SK-N-SH (cell line): Measurements from ENCODE around the gene MED31. TPM values are rescaled to one million over a fixed set of nuclear protein-coding genes. Genes with fewer than 3 reads are reported as not detected.
"Not testable (repeated sequence)": the region's sequence is repeated elsewhere in the genome, so short reads cannot be mapped to it uniquely, and the experiment has no call there.

Experiments used
- CTCF ChIA-PET: fragments of 300-600, 350-600 bp; formaldehyde crosslinking; extraction: SDS; loops from one replicate; lab custom pipeline; 2021; lab: Yijun Ruan, JAX
- POLR2A ChIA-PET: fragments of 350-600 bp; sonication (Branson Sonifier 250); formaldehyde crosslinking; extraction: SDS; loops from one replicate; lab custom pipeline; 2020; ENCODE audit warnings: antibody characterized with exemption, inconsistent platforms; lab: Yijun Ruan, JAX
- DNase-seq: peaks from one replicate; pipeline ENCODE4 v3.0.0; 2012
- H2AFZ ChIP-seq: fragments of 200-600 bp; sonication (generic); 2 replicates; pipeline ENCODE4 v1.8.1; 2016; ENCODE audit warnings: antibody characterized with exemption, mild to moderate bottlenecking, low read depth
- H3F3A ChIP-seq: fragments of 200-600 bp; sonication (generic); replicated peaks from 2 replicates; pipeline ENCODE3; 2016; ENCODE audit warnings: antibody characterized with exemption, mild to moderate bottlenecking; ENCODE audit not compliant: insufficient read depth
- H3K27ac ChIP-seq, 2 experiments: fragments of 200-500 bp in 1 of 2; fragments of 200-600 bp in 1 of 2; sonication (Bioruptor generic) in 1 of 2; sonication (generic), shearing (Covaris generic) in 1 of 2; 2 replicates each; pipeline versions ENCODE4 v1.5.1 to v1.6.1; 2014 to 2016; ENCODE audit warnings: low read depth in 2 of 2, inconsistent platforms in 1 of 2, low read length in 1 of 2, mild to moderate bottlenecking in 1 of 2, mixed read lengths in 1 of 2
- H3K27me3 ChIP-seq: fragments of 200-600 bp; sonication (generic), shearing (Covaris generic); 2 replicates; pipeline ENCODE4 v1.6.1; 2016; ENCODE audit warnings: mixed run types; ENCODE audit not compliant: insufficient read depth
- H3K36me3 ChIP-seq, 2 experiments: fragments of 200-500 bp in 1 of 2; fragments of 200-600 bp in 1 of 2; sonication (Bioruptor generic) in 1 of 2; sonication (generic) in 1 of 2; replicated peaks in 1 of 2; 2 replicates each; pipeline versions ENCODE3 to v1.5.1; 2014 to 2016; ENCODE audit warnings: low read length in 1 of 2, mild to moderate bottlenecking in 1 of 2; ENCODE audit not compliant: insufficient read depth in 2 of 2, control insufficient read depth in 1 of 2
- H3K4me1 ChIP-seq, 2 experiments: fragments of 200-500 bp in 1 of 2; fragments of 200-600 bp in 1 of 2; sonication (Bioruptor generic) in 1 of 2; sonication (generic), shearing (Covaris generic) in 1 of 2; 2 replicates each; pipeline versions ENCODE4 v1.5.1 to v1.6.1; 2014 to 2016; ENCODE audit warnings: low read depth in 1 of 2, low read length in 1 of 2, mixed run types in 1 of 2; ENCODE audit not compliant: insufficient read depth in 2 of 2, control insufficient read depth in 1 of 2
- H3K4me2 ChIP-seq: fragments of 200-600 bp; sonication (generic), shearing (Covaris generic); 2 replicates; pipeline ENCODE4 v1.6.1; 2017; ENCODE audit warnings: mixed run types
- H3K4me3 ChIP-seq, 2 experiments: fragments of 200-500 bp in 1 of 2; fragments of 200-600 bp in 1 of 2; sonication (Bioruptor generic) in 1 of 2; sonication (generic), shearing (Covaris generic) in 1 of 2; 2 replicates each; pipeline versions ENCODE4 v1.5.1 to v1.8.1; 2014 to 2016; ENCODE audit warnings: low read depth in 2 of 2, inconsistent platforms in 1 of 2, low read length in 1 of 2, mild to moderate bottlenecking in 1 of 2, mixed read lengths in 1 of 2, moderate library complexity in 1 of 2
- H3K79me2 ChIP-seq: fragments of 200-600 bp; sonication (generic); 2 replicates; pipeline ENCODE4 v1.8.1; 2017; ENCODE audit warnings: mild to moderate bottlenecking; ENCODE audit not compliant: insufficient read depth
- H3K9ac ChIP-seq: fragments of 200-600 bp; sonication (generic); 2 replicates; pipeline ENCODE4 v1.6.1; 2017; ENCODE audit warnings: mixed run types
- H3K9me2 ChIP-seq: fragments of 200-600 bp; sonication (generic); 2 replicates; pipeline ENCODE4 v1.6.1; 2017; ENCODE audit warnings: mixed run types
- H3K9me3 ChIP-seq: fragments of 200-600 bp; sonication (generic); 2 replicates; pipeline ENCODE4 v1.6.1; 2017; ENCODE audit warnings: mixed run types, mild to moderate bottlenecking, moderate library complexity
- H4K20me1 ChIP-seq: fragments of 200-600 bp; sonication (generic); 2 replicates; pipeline ENCODE4 v1.6.1; 2017; ENCODE audit warnings: mild to moderate bottlenecking, mixed run types; ENCODE audit not compliant: insufficient read depth
- CHD2 ChIP-seq: fragments of 150-350 bp; IDR thresholded peaks from 2 replicates; pipeline ENCODE4 v1.6.1; 2018; ENCODE audit warnings: low read length; ENCODE audit not compliant: partially characterized antibody
- CTCF ChIP-seq: fragments of 200-600 bp; sonication (generic); IDR thresholded peaks from 2 replicates; pipeline ENCODE4 v1.6.1; 2017; ENCODE audit warnings: antibody characterized with exemption, mild to moderate bottlenecking, moderate library complexity
- ELF1 ChIP-seq: IDR thresholded peaks from 2 replicates; pipeline ENCODE4 v1.4.0; 2012
- EP300 ChIP-seq, 2 experiments: IDR thresholded peaks; 2 replicates each; pipeline versions ENCODE4 v1.4.0 to v1.6.1; 2012; ENCODE audit warnings: borderline replicate concordance in 1 of 2, low read depth in 1 of 2, low read length in 1 of 2
- EZH2phosphoT487 ChIP-seq: fragments of 200-600 bp; sonication (generic); IDR thresholded peaks from 2 replicates; pipeline ENCODE4 v1.6.1; 2017; ENCODE audit warnings: low read depth, mixed run types, mild to moderate bottlenecking, antibody characterized with exemption, moderate library complexity, borderline replicate concordance
- FOXJ3 ChIP-seq: sonication (generic); formaldehyde crosslinking; IDR thresholded peaks from 2 replicates; pipeline ENCODE4 v1.5.1; 2020; ENCODE audit warnings: mild to moderate bottlenecking, missing genetic modification reagents
- GABPA ChIP-seq: IDR thresholded peaks from 2 replicates; pipeline ENCODE4 v1.4.0; 2012; ENCODE audit warnings: low read depth, mild to moderate bottlenecking
- GATA2 ChIP-seq: sonication (generic); formaldehyde crosslinking; IDR thresholded peaks from 2 replicates; pipeline ENCODE4 v1.5.0; 2020; ENCODE audit warnings: mild to moderate bottlenecking, missing genetic modification reagents
- IRF3 ChIP-seq: fragments of 150-350 bp; IDR thresholded peaks from 2 replicates; pipeline ENCODE4 v1.6.1; 2016; ENCODE audit warnings: mild to moderate bottlenecking, low read depth, low read length
- MEF2A ChIP-seq: IDR thresholded peaks from 2 replicates; pipeline ENCODE4 v1.4.0; 2012; ENCODE audit warnings: low read depth, borderline replicate concordance
- MXI1 ChIP-seq: IDR thresholded peaks from 2 replicates; pipeline ENCODE4 v1.6.1; 2012; ENCODE audit warnings: mild to moderate bottlenecking, low read depth, low read length, improper control_type of control experiment
- NFIC ChIP-seq: IDR thresholded peaks from 2 replicates; pipeline ENCODE4 v1.4.0; 2012; ENCODE audit warnings: borderline replicate concordance
- POLR2AphosphoS5 ChIP-seq: IDR thresholded peaks from 2 replicates; pipeline ENCODE4 v1.6.1; 2012; ENCODE audit warnings: low read depth, low read length
- RCOR1 ChIP-seq: fragments of 150-350 bp; IDR thresholded peaks from 2 replicates; pipeline ENCODE4 v1.6.1; 2017; ENCODE audit warnings: antibody characterized with exemption, low read length
- RXRA ChIP-seq: IDR thresholded peaks from 2 replicates; pipeline ENCODE4 v1.4.0; 2012; ENCODE audit warnings: low read depth, mild to moderate bottlenecking, borderline replicate concordance
- SMC3 ChIP-seq: IDR thresholded peaks from 2 replicates; pipeline ENCODE4 v1.6.1; 2012; ENCODE audit warnings: low read depth, low read length, improper control_type of control experiment
- TEAD4 ChIP-seq: IDR thresholded peaks from 2 replicates; pipeline ENCODE4 v1.4.0; 2012; ENCODE audit warnings: mild to moderate bottlenecking, borderline replicate concordance; ENCODE audit not compliant: insufficient read depth
- YY1 ChIP-seq: IDR thresholded peaks from 2 replicates; pipeline ENCODE4 v1.4.0; 2012; ENCODE audit warnings: low read depth, mild to moderate bottlenecking
- ZBTB33 ChIP-seq: IDR thresholded peaks from 2 replicates; pipeline ENCODE4 v1.4.0; 2012; ENCODE audit warnings: low read depth, borderline replicate concordance
- WGBS: methylation state at CpG from one replicate; pipeline ENCODE4 v1.1.6; 2017; ENCODE audit warnings: low lambda C conversion rate; 5-methylcytosine and 5-hydroxymethylcytosine counted together
- polyA plus RNA-seq, 3 experiments: library from polyadenylated mRNA; depleted of rRNA; stranded (reverse); fragments of >200 nt; gene quantifications; 2 replicates each; pipeline ENCODE4 v1.2.3, GENCODE V29; 2012

MED31 gene
- polyA plus RNA-seq, 1 of the 3 experiments (the other 2 are of a cell fraction), result 15.1 TPM

GRCh38 chr17:6660101-6660500 is 8.7 kb upstream of the MED31 start (continued):
- TF ChIP-seq ZBTB33 (no peak), NFIC (no peak), MEF2A (no peak), EZH2phosphoT487 (no peak), MXI1 (no peak)

GRCh38 chr17:6658411-6658810 is 7.0 kb upstream of the MED31 start:
- H3K27ac ChIP-seq, H3K27me3 ChIP-seq, DNase-seq, H3K4me1 ChIP-seq, H3K4me3 ChIP-seq, H3K79me2 ChIP-seq, H3K9me2 ChIP-seq, H3K4me2 ChIP-seq, POLR2A ChIA-PET, H3F3A ChIP-seq, H2AFZ ChIP-seq, H3K36me3 ChIP-seq, CTCF ChIA-PET, H3K9ac ChIP-seq, H4K20me1 ChIP-seq, H3K9me3 ChIP-seq: not testable (repeated sequence)
- 70% methylated on average over 5 of the region's 5 CpGs for WGBS

- Histone ChIP-seq H3K4me2 (no peak overlapping the region), H3K4me1 (peaks cover under 1 to 2% of the 10 kb centered on the region in 2 experiments; a peak in 1 of 4 replicates), H3F3A (no peaks in the 10 kb centered on the region), H3K36me3 (no peaks in the 10 kb centered on the region), H4K20me1 (no peaks in the 10 kb centered on the region), H2AFZ (no peak overlapping the region), H3K4me3 (no peak overlapping the region), H3K27ac (no peak overlapping the region), H3K79me2 (no peaks in the 10 kb centered on the region), H3K27me3 (peaks cover 7% of the 10 kb centered on the region; the same call in 1 of the 2 replicates), H3K9me2 (no peaks in the 10 kb centered on the region), H3K9me3 (no peaks in the 10 kb centered on the region), H3K9ac (no peak overlapping the region)
- ChIA-PET CTCF (interaction anchor here (0.6 kb wide), 1 partner anchor 167 kb away, joined by 3 read pairs; no protein-coding TSS in a partner anchor), POLR2A (no interaction called here)
- no peak for DNase-seq
- WGBS, result 72% methylated on average over 14 of the region's 18 CpGs
- TF ChIP-seq EP300 (IDR thresholded peaks at IDR 0.05; ENCODE audit: borderline replicate concordance in 1 of 2, low read depth in 1 of 2, low read length in 1 of 2) (no peak), CTCF (no peak), RXRA (no peak), YY1 (no peak), GABPA (no peak), ELF1 (no peak), GATA2 (no peak), RCOR1 (no peak), CHD2 (no peak), IRF3 (no peak), TEAD4 (no peak), SMC3 (no peak), FOXJ3 (no peak), ZBTB33 (no peak), EZH2phosphoT487 (no peak), POLR2AphosphoS5 (no peak)
These were observed 6.4 kb upstream of the MED31 start for GRCh38 chr17:6657633-6658287.
